NCI-H524 (cell line): Measurements from ENCODE around the gene NAA50.

Experiments used
- DNase-seq, 2 experiments: peaks; one replicate each; lab custom pipeline; 2025; lab: John Stamatoyannopoulos, UW

NAA50 gene

GRCh38 chr3:113685956-113686721 lies 59.9 kb downstream of the NAA50 start:
- DNase-seq, result no peak

GRCh38 chr3:113685124-113685523 lies 60.9 kb downstream of the NAA50 start:
- no peak for DNase-seq

- no peak for DNase-seq
These were observed 61.7 kb downstream of the NAA50 start for GRCh38 chr3:113684271-113684819.

- DNase-seq, result no peak
These were observed 67.3 kb downstream of the NAA50 start for GRCh38 chr3:113678773-113679172.

GRCh38 chr3:113677737-113678136 lies 68.3 kb downstream of the NAA50 start:
- no peak for DNase-seq

GRCh38 chr3:113676261-113676660 lies 69.8 kb downstream of the NAA50 start:
- no peak for DNase-seq

GRCh38 chr3:113673593-113673992 lies 72.5 kb downstream of the NAA50 start:
- no peak for DNase-seq

GRCh38 chr3:113668015-113668414 lies 78.0 kb downstream of the NAA50 start:
- DNase-seq, result no peak
